Right forelimb (tissue), 1 donor: ENCODE results near the gene NOTCH3.

ENCODE experiments used
- DNase-seq: peaks from one replicate; pipeline ENCODE4 v3.0.0-alpha.2; 2018

Gene NOTCH3

GRCh38 chr19:15122331-15123030, 78.3 kb downstream of the NOTCH3 start:
- DNase-seq = no peak

GRCh38 chr19:15120135-15121026, 80.4 kb downstream of the NOTCH3 start:
- DNase-seq = no peak

DNA sequence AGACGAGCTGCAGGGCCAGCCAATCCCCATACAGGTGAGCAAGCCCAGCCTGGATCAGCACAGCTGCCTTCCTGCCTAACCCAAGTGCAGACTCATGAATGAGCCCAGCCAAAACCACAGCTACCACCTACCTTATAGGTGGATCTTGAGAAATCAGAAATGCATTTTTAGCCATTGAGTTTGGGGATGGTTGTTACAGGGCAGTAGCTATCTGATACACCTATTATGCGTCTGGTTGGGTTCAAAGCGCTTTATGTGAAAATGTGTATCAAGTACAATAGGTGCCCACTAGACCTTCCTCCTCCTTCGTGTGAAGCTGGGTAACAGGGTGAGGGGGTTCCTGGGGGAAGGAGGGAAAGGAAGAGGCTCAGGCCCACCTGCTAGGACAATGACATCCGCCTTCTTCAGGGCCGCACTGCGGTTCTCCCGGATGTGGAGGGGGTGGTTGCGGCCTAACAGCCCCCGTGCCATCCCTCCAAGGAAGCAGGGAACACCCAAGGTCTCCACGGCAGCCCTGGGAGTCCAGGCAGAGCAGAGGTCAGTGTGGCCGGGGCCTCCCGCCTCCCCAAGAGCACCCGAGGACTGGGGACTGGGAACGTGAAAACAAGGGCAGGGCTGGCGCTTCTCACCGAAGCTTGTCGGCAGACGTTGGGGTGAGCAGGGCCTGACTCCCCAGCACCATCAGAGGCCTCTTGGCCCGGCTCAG, 81.9 kb downstream of the NOTCH3 start:
- no peak for DNase-seq

GRCh38 chr19:15118248-15118647, 82.5 kb downstream of the NOTCH3 start:
- no peak for DNase-seq

DNA sequence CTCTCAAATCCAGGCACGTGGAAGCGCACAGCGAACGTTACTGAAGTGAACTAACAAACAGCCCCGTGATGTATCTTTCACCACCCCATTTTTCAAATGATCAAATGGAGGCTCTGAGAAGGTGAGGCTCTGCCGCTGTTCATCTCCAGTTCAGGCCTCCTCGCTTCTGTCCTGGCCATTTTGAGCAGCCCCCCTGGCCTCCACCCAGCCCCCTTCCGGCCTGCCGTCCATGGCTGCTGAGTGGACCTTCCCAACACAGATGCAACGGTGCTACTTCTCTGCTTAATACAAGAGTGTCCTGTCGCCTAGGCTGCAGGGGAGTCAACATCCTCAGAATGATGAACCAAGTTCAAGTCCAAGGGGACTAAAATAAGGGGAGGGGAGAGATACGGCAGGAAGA, 83.9 kb downstream of the NOTCH3 start:
- no peak for DNase-seq

DNA sequence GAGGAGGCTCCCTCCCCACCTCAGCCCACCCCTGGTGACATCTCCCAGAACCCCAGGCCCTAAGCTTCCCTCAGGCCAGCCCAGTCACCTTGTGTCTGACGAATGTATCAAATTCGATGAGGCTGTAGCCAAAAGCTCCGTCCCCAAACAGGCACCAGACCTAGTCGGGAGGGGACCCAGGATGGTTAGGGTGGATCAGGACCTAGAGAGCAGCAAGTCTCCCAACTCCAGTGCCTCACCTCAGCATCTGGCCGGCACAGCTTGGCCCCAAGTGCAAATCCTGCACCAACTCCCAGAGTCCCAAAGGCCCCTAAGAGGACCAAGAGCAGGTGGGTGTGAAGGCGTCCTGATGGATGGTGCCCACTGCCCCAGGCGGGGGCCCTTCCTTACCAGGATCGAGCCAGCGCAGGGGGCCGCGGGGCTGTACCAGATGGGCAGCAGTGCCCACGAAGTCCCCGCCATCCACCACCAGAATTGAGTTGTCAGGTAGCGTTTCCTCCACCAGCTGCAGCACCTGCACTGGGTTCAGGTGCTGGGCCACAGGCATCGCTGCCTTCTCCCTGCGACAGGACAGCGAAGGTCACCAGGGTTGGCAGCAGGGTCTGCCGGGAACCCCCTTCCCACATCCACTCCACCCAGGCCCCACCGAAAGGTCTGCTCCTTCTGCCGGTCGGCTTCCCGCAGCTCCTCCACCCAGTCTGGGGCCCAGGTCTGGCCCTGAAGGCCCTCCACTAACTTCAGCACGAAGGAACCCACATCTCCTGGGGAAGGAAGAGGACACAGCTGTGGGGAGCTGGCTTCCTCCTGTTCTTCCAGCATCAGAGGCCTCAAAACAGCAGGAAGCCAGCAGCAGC, 84.8 kb downstream of the NOTCH3 start:
- DNase-seq = no peak

DNA sequence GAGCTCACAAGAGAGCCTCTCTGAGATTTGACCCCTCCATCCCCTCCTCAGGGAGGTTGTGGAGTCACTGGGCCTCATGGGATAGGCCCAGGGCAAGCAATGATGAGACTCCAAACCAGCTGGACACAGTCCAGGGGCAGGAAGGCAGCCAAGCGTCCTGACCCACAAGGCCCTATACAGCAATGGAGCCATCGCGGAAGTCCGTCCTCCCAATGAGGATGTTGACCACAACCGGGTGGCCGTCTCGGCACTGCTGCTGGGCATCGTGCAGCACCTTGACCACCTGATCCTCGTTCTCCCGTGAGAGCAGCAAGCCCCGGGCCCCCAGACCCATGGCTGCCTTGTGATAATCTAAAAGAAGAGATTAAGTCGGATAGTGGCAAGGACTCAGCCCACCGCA, 85.7 kb downstream of the NOTCH3 start:
- no peak for DNase-seq

- DNase-seq = no peak
Observed at GRCh38 chr19:15114153-15114540, 86.6 kb downstream of the NOTCH3 start.

DNA sequence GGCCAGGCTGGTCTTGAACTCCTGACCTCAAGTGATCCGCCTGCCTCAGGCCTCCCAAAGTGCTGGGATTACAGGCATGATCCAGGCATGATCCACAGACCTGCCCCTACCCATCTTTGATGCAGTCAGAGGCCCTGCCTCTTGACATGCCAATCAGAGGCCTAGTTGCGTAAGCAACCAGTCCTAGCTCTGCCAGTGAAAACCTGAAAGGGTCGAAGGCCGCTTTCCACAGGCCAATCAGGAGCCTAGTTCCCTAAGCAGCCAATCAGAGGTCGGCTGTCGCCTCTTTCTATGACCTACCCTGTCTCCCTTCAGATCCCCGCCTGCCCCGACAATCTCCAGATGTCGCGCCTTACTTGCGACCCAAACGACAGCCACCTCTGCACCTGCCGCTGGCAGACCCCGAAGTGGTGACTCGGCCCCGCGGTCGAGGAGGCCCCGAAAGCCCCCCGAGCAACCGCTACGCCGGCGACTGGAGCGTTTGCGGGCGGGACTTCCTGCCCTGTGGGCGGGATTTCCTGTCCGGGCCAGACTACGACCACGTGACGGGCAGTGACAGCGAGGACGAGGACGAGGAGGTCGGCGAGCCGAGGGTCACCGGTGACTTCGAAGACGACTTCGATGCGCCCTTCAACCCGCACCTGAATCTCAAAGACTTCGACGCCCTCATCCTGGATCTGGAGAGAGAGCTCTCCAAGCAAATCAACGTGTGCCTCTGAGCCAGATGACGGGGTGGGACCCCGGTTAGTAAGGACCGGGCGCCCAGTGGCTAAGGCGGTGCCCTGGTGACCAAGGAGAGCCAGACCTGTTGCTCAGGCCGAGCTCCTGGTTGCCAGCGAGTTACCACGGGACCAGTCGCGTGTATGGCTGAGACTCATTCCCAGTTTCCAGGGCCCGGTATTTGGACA, 87.3 kb downstream of the NOTCH3 start:
- no peak for DNase-seq

DNA sequence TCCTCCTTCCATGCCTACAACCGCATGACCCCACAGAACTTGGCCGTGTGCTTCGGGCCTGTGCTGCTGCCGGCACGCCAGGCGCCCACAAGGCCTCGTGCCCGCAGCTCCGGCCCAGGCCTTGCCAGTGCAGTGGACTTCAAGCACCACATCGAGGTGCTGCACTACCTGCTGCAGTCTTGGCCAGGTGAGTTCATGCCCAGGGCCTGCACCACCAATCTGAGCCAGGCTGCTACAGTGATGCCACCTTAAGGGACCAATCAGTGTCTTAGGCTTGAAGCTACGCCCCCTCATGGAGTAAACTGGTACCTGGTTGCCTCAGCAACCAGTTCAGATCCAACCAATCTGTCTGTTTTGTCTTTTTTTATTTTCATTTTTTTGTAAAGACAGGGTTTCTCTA, 88.4 kb downstream of the NOTCH3 start:
- no peak for DNase-seq

DNA sequence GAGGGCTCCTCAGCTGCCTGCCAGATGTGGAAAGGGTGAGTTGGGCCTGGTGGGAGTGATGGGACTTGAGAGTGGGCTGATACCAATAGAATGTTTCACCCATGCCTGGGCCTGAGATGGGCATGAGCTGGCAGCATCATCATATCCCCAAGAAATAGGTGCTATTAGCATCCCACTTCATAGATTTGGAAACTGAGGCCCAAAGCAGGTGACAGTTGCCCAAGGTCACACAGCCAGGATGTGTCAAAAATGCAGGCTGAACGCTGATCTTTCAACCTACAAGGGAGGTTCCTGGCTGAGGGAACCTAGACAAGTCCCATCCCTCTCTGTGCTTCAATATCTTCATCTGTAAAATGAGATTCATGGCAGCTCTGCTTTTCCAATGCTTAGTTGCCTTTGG, 89.0 kb downstream of the NOTCH3 start:
- no peak for DNase-seq

- no peak for DNase-seq
Observed at GRCh38 chr19:15110418-15110815, 90.4 kb downstream of the NOTCH3 start.

DNA sequence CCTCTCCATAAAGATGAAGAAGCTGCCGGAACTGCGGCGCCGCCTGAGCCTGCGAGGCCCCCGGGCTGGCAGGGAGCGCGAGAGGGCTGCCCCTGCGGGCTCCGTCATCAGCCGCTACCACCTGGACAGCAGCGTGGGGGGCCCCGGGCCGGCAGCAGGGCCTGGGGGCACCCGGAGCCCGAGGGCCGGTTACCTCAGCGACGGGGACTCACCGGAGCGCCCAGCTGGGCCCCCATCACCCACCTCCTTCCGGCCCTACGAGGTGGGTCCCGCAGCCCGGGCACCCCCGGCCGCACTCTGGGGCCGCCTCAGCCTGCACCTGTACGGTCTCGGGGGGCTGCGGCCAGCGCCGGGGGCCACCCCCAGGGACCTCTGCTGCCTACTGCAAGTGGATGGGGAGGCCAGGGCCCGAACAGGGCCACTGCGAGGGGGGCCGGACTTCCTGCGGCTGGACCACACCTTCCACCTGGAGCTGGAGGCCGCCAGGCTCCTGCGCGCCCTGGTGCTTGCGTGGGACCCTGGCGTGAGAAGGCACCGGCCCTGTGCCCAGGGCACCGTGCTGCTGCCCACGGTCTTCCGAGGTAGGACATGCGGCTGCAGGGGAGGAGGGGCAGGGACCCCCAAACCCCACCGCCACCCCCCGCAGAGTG, 90.9 kb downstream of the NOTCH3 start:
- no peak for DNase-seq
